Stimulated activated CD8-positive, alpha-beta memory T cell treated with anti-CD3 and anti-CD28 coated beads, Interleukin-7, amount 100 ng/mL, for 1 hour (primary cell): ENCODE data around the gene ZNFX1.
"Not testable (repeated sequence)": the region's sequence is repeated elsewhere in the genome, so short reads cannot be mapped to it uniquely, and the experiment has no call there.

Experiments
- DNase-seq, 2 donors: peaks; one replicate each; pipeline ENCODE4 v3.0.0-alpha.2; 2020; ENCODE audit warnings: low read depth in 2 of 2

ZNFX1 gene

DNA sequence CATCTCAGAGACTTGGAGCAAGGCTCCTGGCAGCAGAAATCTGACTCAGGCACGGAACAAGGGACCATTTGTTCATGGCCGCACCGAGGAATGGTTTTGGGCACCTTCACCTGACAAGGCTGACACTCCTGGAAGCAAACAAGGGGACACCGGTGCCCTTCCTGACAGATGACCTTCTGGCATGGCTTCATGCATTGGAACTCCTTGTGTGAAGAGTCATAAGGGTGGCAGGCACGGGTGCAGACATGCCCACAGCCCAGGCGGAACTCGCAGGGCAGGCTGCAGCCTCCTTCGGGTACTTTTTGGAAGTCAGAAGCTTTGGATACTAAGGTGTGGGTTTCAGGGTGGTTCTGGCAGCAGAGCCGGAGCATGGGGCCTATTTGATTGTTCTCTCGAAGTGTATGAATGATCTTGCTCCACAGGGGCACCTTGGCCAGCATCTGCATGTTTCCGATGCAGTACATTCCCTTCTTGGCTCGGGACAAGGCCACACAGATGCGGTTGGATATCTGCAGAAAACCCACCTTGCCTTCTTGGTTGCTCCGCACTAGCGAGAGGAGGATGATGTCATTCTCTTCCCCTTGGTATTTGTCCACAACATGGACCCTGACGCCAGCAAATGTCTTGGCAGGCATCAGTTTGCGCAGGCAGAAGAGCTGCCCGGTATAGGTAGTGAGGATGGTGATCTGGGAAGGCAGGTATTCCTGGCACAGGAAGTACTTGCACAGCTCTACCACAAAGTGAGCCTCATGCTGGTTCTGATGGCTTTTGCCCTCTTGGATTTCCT lies 28.8 kb downstream of the ZNFX1 start:
- no peak for DNase-seq

DNA sequence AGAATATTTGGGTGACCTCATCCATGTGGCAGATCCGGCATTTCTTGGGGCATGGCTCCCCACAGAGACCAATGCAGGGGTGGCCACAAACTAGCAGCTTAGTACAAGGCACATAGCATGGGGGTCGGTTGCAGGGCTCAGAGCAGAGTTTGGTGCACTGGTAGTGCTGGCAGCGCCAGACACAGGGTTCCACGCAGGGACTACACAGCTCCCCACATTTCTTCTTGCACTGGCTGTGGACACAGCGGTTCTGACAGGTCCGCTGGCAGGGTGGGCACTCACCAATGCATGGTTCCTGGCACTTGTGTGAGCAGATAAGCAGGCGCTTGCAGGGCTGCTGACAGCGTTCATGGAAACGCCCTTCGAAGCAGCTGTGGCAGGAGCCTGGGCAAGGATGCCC lies 29.6 kb downstream of the ZNFX1 start:
- DNase-seq = no peak

DNA sequence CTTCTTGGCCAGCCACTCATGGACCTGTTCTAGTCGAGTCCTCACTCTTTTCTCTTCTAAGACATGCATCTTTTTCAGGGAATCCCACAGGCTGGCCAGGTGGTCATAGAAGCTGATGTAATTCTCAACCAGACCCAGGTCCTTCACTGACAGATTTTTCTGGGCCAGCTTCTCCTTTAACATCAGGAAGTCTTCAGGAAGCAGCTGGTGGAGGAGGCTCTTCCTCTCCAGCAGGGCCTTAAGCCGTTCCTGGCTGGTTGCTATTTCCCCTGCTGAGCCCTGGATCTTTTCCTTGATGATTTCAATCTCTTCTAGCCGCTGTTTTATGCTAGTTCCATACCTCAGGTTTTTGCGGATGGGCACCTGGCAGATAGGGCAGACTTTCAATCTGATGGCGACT lies 30.1 kb downstream of the ZNFX1 start:
- no peak for DNase-seq

DNA sequence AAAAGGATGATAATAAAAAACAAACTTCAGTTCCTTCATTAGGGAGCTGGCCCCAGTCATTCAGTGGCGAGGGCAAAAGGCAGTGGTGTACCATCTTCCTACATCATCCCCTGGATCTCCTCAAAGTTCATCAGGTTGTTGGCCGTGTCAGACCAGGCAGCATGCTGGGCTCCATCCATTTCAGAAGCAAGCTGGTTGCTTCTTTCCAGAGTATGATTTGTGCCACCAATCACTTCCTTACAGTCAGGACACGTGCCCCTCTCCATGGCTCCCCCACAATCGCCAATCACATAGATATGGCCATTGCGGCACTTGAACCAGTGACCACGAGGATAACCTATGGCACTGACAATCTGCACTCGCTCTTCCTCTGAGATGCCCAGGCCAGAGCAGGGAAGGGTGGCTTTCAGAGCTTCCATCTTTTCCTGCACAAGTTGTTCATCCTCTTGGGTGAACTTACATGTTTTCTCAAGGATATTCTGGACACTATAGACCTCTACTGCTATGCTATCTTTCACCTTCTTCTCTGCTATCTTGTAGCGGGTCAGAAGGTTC lies 30.6 kb downstream of the ZNFX1 start:
- DNase-seq = no peak

DNA sequence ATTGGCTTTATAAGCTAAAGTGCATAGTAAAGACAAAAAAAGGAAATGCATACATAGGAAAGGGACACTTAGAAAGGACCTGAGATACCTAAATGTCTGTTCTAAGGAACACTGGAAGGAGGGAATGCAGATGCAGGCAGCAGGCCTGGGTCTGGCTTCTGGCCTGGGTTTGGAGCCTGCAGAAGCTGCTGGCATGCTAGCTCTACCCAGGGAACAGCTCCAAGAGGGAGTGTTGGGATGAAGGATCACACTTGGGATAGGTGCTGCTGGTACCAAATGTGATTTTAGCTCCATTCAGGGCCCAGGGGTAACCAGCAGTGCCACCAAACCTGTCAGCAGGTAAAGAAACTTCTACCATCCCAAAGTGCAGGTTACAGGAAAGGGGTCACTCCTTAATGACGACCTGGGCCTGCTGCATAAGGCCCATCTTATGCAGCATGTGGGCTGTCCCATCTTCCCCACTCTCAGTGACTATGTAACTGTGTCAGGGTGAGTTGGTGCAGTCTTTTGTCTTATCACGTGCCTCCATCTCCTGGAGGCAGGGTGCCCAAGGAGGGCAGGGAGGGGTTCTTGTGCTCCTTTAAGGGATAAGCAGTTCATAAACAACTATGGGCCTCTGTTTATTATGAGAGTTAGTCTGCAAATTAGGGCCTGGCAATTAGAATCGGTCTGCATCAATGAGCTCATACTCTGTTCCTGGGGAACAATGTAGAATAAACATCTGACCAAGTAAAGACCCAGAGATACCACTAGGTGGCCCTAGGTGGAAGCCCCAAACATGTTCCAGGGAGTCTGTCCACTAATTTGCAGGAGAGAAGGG lies 31.7 kb downstream of the ZNFX1 start:
- DNase-seq = no peak

DNA sequence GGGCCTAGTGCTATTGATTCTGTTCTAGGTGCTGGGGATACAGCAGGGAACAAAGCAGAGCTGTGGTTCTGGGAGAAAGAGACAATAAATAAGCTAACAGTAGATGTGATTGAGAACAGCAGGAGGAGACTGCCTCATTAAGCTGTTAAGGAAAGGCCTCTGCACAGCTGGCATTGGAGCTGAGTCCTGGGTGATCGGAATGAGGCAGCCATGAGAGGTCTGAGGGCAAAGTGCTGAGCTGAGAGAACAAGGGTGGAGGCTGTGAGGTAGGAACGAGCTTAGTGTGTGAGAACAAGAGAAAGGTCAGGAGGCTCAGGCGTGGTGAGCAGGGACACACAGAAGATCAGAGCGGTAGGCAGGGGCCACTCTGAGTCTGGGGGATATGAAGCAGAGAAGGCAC lies 40.3 kb downstream of the ZNFX1 start:
- DNase-seq = no peak

DNA sequence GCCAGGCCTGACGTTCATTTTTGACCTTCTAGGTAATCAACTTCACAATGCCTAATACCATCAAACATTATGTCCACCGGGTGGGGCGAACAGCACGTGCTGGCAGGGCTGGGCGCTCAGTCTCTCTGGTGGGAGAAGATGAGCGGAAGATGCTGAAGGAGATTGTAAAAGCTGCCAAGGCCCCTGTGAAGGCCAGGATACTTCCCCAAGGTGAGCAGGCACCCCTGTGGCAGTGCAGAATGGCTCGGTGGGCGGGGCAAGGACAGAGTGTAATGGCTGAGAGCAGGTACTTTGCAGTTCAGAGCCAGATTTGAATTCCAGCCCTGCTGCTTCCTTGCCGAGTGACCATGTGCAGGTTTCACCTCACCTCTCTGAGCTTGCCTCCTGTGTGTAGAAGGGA lies 41.6 kb downstream of the ZNFX1 start:
- DNase-seq = no peak

DNA sequence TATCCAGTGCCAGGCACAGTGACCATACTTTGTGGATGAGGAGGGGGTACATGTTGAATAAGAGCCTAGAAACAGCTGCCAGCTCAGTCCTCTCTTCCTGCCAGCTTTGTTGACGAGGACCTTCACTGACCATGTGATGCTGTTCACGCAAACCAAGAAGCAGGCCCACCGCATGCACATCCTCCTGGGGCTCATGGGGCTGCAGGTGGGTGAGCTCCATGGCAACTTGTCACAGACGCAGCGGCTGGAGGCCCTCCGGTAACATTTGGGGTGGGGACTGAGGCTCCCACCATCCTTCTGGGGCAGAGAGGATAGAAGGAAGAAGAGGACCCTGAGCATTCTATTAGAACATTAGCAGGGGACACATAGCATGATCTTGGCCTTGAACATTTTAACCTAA lies 43.0 kb downstream of the ZNFX1 start:
- no peak for DNase-seq

DNA sequence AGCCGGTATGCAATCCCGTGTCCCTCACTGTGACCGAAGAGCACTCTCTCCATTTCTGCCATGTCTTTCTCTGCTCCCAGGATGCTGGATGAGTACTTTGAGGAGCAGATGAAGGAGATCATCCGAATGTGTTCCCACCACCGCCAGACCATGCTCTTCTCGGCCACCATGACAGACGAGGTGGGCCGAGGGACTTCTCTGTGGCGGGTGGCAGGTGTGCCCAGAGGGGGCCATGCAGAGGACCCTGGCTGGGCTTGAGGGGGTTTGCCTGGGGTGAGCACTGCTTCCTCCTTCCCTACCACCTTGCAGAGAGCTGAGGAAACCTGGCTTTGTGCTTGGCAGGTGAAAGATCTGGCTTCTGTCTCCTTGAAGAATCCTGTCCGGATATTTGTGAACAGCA lies 44.6 kb downstream of the ZNFX1 start:
- DNase-seq = no peak

DNA sequence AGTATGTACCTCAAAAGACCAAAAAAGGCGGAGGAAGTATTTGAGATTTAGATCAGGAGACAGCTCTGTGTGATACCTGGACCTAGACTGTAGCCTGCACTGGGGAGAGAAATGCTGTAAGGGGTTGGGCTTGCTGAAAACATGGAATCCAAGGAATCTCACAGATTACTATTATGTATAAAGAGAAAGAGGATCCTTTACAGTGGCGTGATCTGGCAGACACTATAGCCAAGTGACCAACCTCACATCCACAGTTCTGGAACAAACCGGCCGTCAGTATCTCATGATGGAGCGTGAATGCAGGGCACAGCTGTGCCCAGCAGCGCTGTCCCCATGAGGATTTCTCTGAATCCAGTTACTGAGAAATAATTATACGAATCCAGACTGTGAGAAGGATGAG lies 46.4 kb downstream of the ZNFX1 start:
- DNase-seq = no peak

DNA sequence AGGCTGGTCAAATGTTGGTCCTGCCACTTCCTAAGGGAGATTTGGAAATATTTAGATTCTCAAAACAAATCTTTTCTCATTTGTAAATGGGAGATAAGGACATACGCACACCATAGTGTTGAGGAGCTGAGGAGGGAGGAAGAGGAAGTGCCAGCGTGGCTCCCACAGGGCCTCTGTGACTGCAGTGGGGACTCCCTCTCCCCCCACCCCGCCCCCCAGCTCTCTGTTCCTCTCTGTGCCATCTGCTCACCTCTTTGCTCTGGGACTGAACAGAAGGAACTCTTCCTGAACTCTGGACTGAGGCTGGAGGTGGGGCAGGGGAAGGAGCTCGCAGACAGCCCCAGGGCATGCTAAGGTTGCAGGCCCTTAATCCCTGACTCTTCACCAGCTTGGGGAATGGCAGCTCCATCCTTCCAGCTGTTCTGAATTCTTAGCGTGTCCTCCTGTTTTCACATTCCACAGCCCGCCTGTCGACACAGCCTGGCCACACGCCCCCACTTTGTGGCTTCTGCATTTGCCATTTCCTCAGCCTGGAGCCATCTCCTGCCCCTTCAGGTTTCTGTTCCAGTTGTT lies 47.2 kb downstream of the ZNFX1 start:
- DNase-seq = no peak

DNA sequence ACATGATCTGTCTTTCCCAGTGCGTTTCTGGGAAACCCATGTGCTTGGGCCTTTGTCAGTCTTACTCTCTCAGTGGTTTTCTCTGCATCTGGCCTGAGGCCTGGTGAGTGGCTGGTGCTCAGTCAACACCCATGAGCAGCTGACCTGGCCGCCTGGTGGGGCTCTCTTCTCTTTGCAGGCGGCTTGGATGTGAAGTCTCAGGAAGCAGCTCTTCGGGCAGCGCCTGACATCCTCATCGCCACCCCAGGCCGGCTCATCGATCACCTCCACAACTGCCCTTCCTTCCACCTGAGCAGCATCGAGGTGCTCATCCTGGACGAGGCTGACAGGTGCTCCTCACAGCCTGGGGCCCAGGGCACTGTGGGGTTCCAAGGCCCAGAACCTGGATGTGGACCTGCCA lies 47.8 kb downstream of the ZNFX1 start:
- DNase-seq = no peak

DNA sequence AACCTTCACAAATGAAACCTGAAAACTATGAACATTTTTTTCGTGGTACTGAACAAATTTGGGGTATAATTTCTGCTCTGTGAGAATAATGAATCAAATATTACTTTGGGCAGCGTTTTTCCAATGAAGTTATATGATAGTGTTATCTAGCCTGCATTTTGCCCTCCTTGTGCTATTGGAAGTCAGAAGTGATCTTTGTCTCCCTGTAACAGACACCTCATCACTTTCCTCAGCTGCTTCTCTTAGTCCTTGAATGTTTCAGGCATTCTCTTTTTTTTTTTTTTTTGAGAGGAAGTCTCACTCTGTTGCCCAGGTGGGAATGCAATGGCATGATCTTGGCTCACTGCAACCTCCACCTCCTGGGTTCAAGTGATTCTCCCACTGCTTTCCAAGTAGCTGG lies 48.5 kb downstream of the ZNFX1 start:
- DNase-seq = no peak

DNA sequence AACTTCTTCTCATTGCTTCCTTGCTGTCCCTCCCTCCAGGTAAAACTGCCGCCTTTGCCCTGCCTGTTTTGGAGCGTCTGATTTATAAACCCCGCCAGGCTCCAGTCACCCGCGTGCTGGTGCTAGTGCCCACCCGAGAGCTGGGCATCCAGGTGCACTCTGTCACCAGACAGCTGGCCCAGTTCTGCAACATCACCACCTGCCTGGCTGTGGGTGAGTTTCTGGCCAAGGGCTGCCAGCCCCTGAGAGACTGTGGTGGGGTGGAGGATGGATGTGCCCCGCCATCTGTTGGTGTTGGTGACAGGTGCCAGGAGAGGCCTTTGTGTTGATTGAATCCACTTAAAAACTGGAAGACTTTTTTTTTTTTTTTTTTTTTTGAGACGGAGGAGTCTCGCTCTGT lies 49.2 kb downstream of the ZNFX1 start:
- DNase-seq = no peak

DNA sequence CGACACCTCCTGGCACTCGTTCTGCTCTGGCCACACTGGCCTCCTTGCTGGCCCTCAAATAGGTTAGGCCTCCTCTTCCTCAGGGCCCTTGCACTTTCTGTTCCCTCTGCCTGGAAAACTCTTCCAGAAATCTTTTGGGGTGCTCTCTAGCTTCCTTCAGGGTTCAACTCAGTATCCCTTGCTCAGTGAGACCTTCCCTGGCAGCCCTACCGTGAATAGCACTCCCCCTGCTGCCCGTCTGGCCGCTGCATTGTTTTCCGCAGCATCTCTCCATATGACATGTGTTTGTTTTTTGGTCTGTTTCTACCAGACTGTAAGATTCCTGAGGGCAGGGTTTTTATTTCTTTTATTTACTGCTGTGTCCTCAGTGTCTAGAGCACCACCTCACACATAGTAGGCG lies 52.0 kb downstream of the ZNFX1 start:
- DNase-seq = no peak

DNA sequence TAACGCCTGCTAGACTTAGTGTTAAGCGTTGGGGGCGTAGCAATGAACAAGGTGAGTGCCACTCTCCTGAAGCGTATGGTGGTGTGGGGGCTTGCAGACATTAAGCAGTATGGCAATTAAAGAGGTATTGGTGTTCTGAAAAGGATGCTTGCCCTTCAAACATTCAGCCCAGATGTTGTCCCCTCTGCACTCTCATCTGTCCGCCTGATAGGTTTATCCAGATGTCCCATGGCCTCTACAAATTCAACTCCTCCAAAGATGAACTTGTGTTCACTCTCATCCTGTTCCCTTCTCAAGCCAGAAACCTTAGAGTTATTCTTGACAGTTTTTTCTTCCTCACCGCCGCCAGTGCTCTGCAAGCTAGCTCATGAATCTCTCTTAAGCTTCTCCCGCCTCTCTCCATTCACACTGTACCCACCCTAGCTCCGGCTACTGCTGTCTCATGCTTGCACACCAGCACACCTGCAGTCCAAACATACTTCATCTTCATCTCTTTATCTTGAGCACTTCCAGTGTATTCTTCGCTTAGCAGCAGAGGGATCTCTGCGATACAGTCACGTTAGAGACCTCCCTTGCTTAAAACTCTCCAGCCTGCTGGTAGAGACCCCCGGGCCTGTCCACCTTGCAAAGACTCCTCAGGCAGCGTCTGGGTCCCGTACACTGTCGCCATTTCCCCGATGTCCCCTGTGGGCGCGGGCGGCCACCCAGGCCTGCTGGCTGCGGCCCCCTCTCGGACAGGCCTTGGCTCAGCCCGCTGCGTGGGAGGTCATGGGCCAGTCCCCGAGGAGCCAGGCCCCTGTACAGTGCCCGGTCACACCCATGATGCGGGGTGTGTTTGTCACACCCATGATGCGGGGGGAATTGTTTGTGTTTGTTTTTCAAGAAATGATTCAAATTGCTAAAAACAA lies 57.7 kb downstream of the ZNFX1 start:
- no peak for DNase-seq

DNA sequence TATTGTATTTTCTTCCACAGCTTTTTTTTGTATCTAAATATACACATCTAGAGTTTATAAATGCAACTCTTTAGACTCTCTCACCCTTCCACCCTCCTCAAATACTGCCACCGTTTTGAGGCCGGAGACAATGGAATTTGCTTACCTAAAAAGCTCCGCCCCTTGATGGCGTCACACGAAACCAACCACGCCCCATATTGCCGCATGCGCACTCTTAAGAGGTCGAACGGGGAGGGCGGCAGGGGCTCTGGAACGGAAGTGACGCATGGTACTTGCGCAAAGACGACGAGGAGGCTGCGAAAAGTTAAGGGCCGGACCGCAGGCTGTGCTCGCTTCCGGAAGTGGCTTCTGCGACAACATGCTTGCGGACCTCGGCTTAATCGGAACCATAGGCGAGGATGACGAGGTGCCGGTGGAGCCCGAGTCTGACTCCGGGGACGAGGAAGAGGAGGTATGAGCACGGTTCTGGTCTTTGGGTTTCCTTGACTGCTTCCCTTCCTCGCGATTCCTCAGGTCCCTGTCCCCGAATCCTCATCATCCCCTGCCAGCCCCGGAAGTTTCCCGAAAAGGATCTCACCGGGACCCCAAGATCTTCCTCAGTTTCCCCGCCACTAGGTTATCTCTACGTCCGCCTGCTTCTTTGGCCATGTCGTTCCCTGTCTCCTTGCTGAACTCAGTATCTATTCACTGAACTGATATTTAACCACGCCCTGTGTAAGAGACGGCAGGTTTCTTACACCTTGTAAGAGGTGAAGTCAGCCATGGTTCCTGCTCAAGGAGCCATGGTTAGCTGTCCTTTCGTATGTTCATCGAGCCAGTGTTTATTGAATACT lies 58.5 kb downstream of the ZNFX1 start, which contains the start of gene DDX27:
Gene DDX27, plus strand, starts transcription at position 326 of the 833 bp plus-strand sequence. Its CDS starts 33 bp downstream, at position 359.
- peak; percentile 91 to 92 for DNase-seq

DNA sequence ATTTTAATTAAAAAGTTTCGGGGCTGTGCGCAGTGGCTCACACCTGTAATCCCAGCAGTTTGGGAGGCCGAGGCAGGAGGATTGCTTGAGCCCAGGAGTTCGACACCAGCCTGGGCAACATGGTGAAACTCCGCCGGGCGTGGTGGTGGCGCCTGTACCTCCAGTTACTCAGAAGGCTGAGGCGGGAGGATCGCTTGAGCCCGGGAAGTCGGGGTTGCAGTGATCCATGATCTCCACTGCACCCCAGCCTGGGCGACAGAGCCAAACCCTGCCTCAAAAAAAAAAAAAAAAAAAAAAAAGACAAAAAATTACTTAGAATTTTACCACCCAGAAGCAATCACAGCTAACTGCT lies 59.1 kb downstream of the ZNFX1 start:
- not testable (repeated sequence) for DNase-seq

DNA sequence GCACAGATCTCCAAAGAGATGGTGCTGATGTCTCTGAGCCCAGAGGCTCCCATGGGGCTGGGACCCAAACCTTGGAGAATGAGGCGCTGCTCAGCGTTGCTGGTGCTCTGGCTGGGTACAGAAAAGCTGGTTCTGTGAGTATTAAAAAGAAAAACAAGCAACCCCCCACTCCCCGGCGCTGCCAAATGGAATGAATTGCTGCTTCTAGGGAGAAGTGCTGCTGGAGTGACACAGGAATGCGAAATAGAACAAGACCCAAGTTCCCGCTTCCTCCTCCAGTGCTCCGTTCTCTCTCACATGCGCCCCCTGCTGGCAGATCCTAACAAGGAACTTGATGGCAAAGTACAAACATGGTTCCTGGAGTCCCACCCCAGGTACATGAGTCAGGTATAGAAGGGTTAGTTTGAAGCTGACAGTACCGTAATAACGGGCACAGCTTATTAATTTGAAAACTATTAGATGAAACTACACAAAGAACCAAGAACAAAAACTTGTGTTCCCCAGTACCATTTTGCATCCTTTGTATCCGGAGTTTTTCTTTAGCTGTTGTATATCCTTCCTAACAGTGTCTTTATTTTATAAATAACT lies 60.8 kb downstream of the ZNFX1 start:
- DNase-seq = peak; percentile 79 to 96

DNA sequence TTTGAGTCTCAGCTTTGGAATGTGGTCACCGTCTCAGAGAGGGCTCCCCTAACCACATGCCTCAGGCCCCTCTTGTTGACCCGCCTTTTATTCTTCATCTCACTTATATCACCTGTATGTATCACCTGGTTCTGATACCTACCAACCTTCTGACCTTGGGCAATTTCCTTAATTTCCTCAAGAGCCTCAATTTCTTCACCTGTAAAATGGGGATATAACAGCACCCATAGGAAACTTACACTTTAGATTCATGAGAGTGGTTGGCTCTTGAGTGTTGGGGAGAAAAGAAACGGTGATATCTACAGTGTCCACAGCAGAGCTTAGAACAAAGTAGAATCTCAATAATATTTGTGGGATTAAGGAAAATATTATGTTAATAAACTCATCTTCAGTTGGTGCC lies 62.6 kb downstream of the ZNFX1 start:
- DNase-seq = no peak
